Activated naive CD8-positive, alpha-beta T cell treated with anti-CD3 and anti-CD28 coated beads for 36 hours (primary cell): ENCODE results near the gene UGT2A1. TPM values are rescaled to one million over a fixed set of nuclear protein-coding genes. Genes with fewer than 3 reads are reported as not detected.
"Not testable (repeated sequence)": the region's sequence is repeated elsewhere in the genome, so short reads cannot be mapped to it uniquely, and the experiment has no call there.

Source experiments
- DNase-seq: peaks from one replicate; pipeline ENCODE4 v3.0.0; 2021
- H3K27ac Mint-ChIP-seq: one replicate; pipeline ENCODE4 v1.8.0; 2022; ENCODE audit warnings: mild to moderate bottlenecking, moderate library complexity, mixed read lengths
- H3K27me3 Mint-ChIP-seq: one replicate; pipeline ENCODE4 v1.8.0; 2022; ENCODE audit warnings: mild to moderate bottlenecking, mixed read lengths
- H3K36me3 Mint-ChIP-seq: one replicate; pipeline ENCODE4 v1.8.0; 2021; ENCODE audit warnings: mild to moderate bottlenecking, mixed read lengths
- H3K4me1 Mint-ChIP-seq: one replicate; pipeline ENCODE4 v1.8.0; 2021; ENCODE audit warnings: mixed read lengths
- H3K4me3 Mint-ChIP-seq: one replicate; pipeline ENCODE4 v1.8.0; 2022; ENCODE audit warnings: mild to moderate bottlenecking, moderate library complexity, mixed read lengths
- H3K9me3 Mint-ChIP-seq: one replicate; pipeline ENCODE4 v1.8.0; 2022; ENCODE audit warnings: mixed read lengths
- total RNA-seq, 2 experiments: library from RNA; stranded (reverse); gene quantifications; one replicate each; pipeline ENCODE4 v1.2.3, GENCODE V29; 2021

UGT2A1 gene
- not detected for total RNA-seq

DNA sequence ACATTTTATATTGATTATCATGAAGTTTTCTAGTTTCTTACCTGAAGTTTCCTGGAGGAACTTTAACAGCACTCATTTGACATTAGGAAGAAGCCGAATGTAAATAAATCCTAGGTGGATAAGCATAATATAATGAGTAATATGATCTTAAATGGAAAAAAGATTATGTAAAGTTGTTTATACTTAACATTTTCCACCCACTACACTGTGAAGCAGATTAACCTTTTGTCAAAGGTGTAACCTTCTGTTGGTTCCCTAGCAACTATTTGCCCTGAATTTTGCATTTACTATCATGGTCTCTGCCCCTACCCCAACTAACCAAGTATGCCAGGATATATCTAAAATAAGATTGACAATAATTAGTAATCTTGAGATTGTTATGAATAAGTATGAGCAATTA, at the start of gene UGT2A1:
Gene UGT2A1 (minus strand): TSS at position 101 of the 400 bp plus-strand sequence. CDS start 5,603 bp downstream, outside the sequence.
- Mint-ChIP-seq H3K27ac (no peak within 1 kb of the TSS), H3K36me3 (no peaks in the 10 kb centered on the region), H3K4me1 (no peaks in the 10 kb centered on the region), H3K4me3 (no peak within 1 kb of the TSS), H3K9me3 (no peaks in the 10 kb centered on the region), H3K27me3 (no peaks in the 10 kb centered on the region)
- DNase-seq: no peak

DNA sequence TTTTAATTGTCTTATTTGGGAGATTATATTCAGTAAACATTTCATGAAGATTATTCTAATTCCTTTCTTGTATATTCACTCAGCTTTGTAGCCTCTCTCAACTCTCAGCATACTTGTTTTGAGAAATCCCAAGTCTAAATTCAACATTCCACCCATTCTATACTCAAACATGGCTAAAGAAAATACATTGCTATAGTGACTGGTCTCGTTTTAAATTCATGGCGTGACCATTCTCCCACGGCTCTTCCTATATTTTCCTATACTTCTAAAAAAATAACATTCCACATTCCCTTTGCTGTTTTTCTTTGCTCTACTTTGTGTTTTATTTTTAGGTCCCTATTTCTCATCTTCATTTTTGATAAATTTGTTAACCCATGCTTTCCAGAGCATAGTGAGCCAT, 49.2 kb upstream of the UGT2A1 start:
- H3K36me3 Mint-ChIP-seq: no peaks in the 10 kb centered on the region
- no peak overlapping the region for H3K27ac Mint-ChIP-seq
- H3K27me3 Mint-ChIP-seq: no peaks in the 10 kb centered on the region
- peaks cover 15% of the 10 kb centered on the region for H3K9me3 Mint-ChIP-seq
- H3K4me1 Mint-ChIP-seq: no peaks in the 10 kb centered on the region
- H3K4me3 Mint-ChIP-seq: no peak overlapping the region
- no peak for DNase-seq

DNA sequence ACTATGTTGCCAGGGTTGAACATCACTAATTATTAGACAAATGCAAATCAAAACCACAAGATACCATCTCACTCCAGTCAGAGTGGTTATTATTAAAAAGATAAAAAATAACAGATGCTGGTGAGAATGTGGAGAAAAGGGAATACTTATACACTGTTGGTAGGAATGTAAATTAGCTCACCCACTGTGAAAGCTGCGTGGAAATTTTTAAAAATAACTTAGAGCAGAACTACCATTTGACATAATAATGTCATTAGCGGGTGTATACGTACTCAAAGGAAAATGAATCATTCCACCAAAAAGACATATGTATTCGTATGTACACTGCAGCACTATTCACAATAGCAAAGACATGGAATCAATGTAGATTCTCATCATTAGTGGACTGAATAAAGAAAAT, 48.6 kb upstream of the UGT2A1 start:
- Mint-ChIP-seq H3K9me3 (peaks cover 15% of the 10 kb centered on the region), H3K36me3 (no peaks in the 10 kb centered on the region), H3K27ac (no peak overlapping the region), H3K4me3 (no peak overlapping the region), H3K27me3 (no peaks in the 10 kb centered on the region), H3K4me1 (no peaks in the 10 kb centered on the region)
- DNase-seq: no peak

DNA sequence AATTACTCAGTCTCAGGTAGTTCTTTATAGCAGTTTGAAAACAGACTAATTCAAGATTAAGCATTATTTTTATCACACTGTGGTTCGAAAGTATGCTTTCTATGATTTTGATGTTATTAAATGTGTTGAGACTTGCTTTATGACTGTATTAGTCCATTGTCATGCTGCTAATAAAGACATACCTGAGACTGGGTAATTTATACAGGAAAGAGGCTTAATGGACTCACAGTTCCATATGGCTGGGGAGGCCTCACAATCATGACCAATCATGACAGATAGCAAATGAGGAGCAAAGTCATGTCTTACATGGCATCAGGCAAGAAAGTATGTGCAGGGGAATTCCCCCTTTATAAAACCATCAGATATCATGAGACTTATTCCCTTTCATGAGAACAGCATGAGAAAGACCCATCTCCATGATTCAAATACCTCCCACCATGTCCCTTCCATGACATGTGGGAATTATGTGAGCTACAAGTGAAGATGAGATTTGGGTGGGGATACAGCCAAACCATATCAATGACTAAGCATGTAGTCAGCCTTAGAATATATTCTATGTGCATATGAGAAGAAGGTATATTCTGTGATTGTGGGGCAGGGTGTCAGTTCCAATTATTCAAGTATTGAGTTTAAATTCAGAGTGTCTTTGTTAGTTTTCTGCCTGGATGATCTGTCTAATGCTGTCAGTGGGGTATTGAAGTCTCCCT, 44.6 kb upstream of the UGT2A1 start:
- H3K4me1 Mint-ChIP-seq: no peaks in the 10 kb centered on the region

DNA sequence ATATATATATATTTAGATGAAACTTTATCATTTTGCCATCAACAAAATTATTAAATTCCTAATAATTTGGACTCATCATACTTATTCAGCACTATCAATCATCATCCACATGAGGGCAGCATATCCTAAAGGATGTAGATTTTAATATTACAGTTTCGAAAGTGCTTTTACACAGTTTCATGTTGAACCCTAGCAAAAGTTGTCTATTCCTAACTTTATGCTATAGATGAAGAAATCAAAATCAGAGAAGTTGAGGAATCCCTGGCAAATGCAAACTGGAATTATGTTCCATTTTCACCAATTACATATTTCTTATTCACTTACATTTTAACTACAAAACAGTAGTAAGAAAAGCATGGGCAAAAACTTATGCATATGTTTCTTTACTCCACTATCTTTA, 36.6 kb upstream of the UGT2A1 start:
- H3K9me3 Mint-ChIP-seq: peaks cover 3% of the 10 kb centered on the region
- no peak for DNase-seq
- no peak overlapping the region for H3K4me3 Mint-ChIP-seq
- peaks cover 3% of the 10 kb centered on the region for H3K4me1 Mint-ChIP-seq
- no peaks in the 10 kb centered on the region for H3K27me3 Mint-ChIP-seq
- no peaks in the 10 kb centered on the region for H3K36me3 Mint-ChIP-seq
- H3K27ac Mint-ChIP-seq: no peak overlapping the region

More for the DNA sequence above, 44.6 kb upstream of the UGT2A1 start:
- Mint-ChIP-seq H3K4me3 (no peak overlapping the region), H3K27me3 (no peaks in the 10 kb centered on the region), H3K9me3 (peaks cover 20% of the 10 kb centered on the region), H3K36me3 (no peaks in the 10 kb centered on the region), H3K27ac (no peak overlapping the region)
- DNase-seq: no peak

DNA sequence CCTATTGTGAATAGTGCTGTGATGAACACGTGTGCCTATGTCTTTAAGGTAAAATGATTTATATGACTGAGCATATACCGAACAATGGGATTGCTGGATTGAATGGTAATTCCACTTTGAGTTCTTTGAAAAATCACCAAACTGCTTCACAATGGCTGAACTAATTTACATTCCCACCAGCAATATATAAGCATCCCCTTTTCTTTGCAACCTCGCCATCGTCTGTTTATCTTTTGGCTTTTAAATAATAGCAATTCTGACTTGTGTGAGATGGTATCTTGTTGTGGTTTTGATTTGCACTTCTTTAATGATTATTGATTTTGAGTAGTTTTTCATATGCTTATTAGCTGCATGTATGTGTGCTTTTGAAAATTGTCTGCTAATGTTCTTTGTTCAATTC, 31.8 kb upstream of the UGT2A1 start:
- Mint-ChIP-seq H3K9me3 (no peaks in the 10 kb centered on the region), H3K27me3 (no peaks in the 10 kb centered on the region), H3K36me3 (no peaks in the 10 kb centered on the region), H3K27ac (no peak overlapping the region), H3K4me3 (no peak overlapping the region), H3K4me1 (peaks cover 3% of the 10 kb centered on the region)
- DNase-seq: no peak

DNA sequence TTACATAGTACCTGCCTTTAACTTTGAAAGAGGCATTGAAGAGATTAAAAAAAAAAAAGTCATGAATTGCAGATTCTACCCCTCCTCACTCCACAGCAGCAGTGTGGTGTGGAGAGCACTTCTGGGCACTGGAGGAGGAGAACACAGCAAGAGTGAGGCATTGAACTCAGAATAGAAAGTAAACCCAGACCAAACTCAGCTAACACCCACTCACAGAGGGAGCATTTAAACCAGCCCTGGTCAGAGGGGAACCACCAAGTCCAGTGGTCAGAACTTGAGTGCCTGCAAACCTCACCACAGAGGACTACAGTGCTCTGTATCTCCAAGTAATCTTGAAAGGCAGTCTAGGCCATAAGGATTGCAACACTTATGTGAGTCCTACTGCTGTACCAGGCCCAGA, 15.6 kb upstream of the UGT2A1 start:
- H3K4me1 Mint-ChIP-seq: no peaks in the 10 kb centered on the region
- no peak overlapping the region for H3K27ac Mint-ChIP-seq
- H3K4me3 Mint-ChIP-seq: no peak overlapping the region
- H3K36me3 Mint-ChIP-seq: no peaks in the 10 kb centered on the region
- H3K27me3 Mint-ChIP-seq: peaks cover 4% of the 10 kb centered on the region
- H3K9me3 Mint-ChIP-seq: no peaks in the 10 kb centered on the region
- DNase-seq: no peak

DNA sequence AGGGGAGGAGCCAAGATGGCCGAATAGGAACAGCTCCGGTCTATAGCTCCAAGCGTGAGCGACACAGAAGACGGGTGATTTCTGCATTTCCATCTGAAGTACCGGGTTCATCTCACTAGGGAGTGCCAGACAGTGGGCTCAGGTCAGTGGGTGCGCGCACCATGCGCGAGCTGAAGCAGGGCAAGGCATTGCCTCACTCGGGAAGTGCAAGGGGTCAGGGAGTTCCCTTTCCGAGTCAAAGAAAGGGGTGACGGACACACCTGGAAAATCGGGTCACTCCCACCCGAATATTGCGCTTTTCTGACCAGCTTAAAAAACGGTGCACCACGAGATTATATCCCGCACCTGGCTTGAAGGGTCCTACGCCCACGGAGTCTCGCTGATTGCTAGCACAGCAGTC, 11.0 kb upstream of the UGT2A1 start:
- H3K4me3 Mint-ChIP-seq, H3K36me3 Mint-ChIP-seq, DNase-seq, H3K4me1 Mint-ChIP-seq, H3K27ac Mint-ChIP-seq, H3K27me3 Mint-ChIP-seq, H3K9me3 Mint-ChIP-seq: not testable (repeated sequence)

DNA sequence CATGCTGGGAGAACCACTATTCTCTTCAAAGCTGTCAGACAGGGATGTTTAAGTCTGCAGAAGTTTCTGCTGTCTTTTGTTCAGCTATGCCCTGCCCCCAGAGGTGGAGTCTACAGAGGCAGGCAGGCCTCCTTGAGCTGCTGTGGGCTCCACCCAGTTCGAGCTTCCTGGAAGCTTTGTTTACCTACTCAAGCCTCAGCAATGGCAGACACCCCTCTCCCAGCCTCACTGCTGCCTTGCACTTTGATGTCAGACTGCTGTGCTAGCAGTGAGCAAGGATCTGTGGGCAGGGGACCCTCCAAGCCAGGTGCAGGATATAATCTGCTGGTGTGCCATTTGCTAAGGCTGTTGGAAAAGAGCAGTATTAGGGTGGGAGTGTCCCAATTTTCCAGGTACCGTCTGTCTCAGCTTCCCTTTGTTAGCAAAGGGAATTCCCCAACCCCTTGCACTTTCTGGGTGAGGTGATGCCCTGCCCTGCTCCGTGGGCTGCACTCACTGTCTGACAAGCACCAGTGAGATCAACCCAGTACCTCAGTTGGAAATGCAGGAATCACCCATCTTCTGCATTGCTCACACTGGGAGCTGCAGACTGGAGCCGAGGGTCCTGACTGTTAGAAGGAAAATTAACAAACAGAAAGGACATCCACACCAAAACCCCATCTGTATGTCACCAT, 8.2 kb upstream of the UGT2A1 start:
- not testable (repeated sequence) for H3K4me3 Mint-ChIP-seq, H3K4me1 Mint-ChIP-seq, H3K36me3 Mint-ChIP-seq, H3K27me3 Mint-ChIP-seq, H3K9me3 Mint-ChIP-seq, DNase-seq, H3K27ac Mint-ChIP-seq

DNA sequence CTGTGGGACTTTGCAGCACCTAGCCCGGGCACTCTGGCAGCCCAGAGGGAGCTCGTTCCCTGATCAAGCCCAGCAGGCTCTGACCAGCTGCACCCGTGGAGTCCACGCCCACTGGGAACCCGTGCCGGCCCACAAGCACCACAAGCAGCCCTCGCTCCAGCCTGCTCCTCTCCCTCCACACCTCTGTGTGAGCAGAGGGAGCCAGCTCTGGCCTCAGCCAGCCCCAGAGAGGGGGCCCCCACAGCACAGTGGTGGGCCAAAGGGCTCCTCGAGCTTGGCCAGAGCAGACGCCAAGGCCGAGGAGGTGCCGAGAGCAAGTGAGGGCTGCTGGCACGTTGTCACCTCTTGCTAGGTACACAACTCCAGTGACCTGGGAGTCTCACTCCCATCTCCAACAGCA, 5.1 kb upstream of the UGT2A1 start:
- no peak for DNase-seq
- H3K27ac Mint-ChIP-seq: no peak overlapping the region
- H3K4me1 Mint-ChIP-seq: peaks cover 3% of the 10 kb centered on the region
- no peak overlapping the region for H3K4me3 Mint-ChIP-seq
- H3K9me3 Mint-ChIP-seq: peaks cover 5% of the 10 kb centered on the region
- no peaks in the 10 kb centered on the region for H3K27me3 Mint-ChIP-seq
- H3K36me3 Mint-ChIP-seq: peaks cover 1% of the 10 kb centered on the region

DNA sequence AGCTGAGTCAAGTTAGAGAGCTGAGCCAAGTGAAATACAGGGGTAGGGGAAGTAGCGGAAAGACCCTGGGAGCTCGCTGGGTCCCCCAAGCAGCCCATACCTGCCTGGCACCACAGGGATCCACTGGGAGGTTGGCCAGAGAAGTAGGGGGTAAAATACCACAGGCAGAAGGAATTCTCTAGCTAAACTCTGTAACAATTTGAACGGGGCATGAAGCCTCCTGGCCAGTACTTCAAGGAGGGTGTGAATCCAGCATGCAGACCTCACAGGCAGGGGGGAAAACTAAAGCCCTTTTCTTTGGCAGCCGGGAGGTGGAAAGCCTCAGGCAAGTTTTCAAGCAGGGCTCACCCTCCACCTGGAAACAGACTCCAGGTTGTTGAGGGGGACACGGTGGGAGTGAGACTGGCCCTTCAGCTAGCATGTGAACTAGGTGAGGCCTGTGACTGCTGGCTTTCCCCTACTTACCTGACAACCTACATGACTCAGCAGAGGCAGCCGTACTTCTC, 3.7 kb upstream of the UGT2A1 start:
- no peaks in the 10 kb centered on the region for H3K36me3 Mint-ChIP-seq
- no peaks in the 10 kb centered on the region for H3K27me3 Mint-ChIP-seq
- H3K27ac Mint-ChIP-seq: no peak overlapping the region
- DNase-seq: no peak
- H3K4me3 Mint-ChIP-seq: no peak overlapping the region
- peaks cover 3% of the 10 kb centered on the region for H3K4me1 Mint-ChIP-seq
- H3K9me3 Mint-ChIP-seq: no peaks in the 10 kb centered on the region

DNA sequence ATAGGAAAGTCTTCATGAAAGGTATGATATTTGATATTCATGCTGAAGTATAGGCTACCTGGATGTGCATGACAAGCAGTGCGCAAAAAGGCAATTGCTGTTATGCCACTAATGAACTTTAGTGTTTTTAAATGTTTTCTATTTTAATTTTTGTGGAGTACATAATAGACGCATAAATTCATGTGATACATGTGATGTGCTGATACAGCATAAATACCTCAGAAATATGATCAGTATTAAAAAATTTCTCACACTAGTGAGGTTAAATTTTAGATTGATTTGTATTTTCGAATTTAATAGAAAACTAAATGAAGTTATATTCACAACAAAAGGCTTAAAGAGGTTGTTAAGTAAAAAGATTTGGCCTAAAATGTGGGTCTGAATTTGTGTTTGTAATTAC, 2.2 kb downstream of the UGT2A1 start:
- H3K36me3 Mint-ChIP-seq: no peaks in the 10 kb centered on the region
- no peaks in the 10 kb centered on the region for H3K9me3 Mint-ChIP-seq
- H3K4me1 Mint-ChIP-seq: no peaks in the 10 kb centered on the region
- H3K27ac Mint-ChIP-seq: no peak overlapping the region
- no peaks in the 10 kb centered on the region for H3K27me3 Mint-ChIP-seq
- DNase-seq: no peak
- H3K4me3 Mint-ChIP-seq: no peak overlapping the region

DNA sequence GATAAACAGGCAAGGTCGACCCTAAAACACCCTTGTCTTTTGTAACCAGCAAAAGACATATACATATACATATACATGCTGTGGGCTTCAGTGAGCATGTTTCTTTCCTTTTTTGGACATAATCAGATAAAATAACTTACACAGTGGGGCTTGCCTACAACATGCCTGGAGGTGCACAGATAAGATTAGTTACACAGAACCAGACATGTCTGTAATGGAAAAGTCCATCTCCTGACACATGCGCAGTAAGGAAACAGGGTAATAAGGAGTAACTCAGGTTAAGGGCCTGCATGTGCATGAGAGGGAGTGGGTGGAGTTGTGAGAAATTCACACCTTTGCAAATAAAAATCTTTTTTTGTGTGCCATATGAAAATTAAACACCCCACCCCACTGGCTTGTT, 3.4 kb downstream of the UGT2A1 start:
- H3K9me3 Mint-ChIP-seq: no peaks in the 10 kb centered on the region
- H3K27me3 Mint-ChIP-seq: no peaks in the 10 kb centered on the region
- no peak overlapping the region for H3K27ac Mint-ChIP-seq
- H3K4me3 Mint-ChIP-seq: no peak overlapping the region
- H3K36me3 Mint-ChIP-seq: no peaks in the 10 kb centered on the region
- DNase-seq: no peak
- no peaks in the 10 kb centered on the region for H3K4me1 Mint-ChIP-seq

DNA sequence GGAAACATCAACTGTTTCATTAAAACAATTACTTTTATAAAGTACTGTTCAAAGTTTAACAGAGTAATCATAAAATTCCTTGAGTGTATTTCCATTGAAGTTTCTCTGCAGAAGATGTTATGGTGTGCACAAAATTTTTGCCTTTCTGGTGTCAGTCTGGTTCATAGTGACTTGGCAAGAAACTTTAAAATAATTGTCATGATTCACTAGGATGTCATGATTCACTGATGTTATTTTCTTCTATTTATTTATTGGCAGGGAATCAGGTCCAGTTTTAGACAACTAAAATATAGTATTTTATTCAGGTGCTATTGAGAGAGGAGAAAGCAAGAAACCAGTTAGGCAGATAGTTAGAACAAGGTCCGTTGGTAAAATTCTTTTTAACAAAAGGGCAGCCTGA, 3.8 kb downstream of the UGT2A1 start:
- Mint-ChIP-seq H3K36me3 (no peaks in the 10 kb centered on the region), H3K4me3 (no peak overlapping the region), H3K27ac (no peak overlapping the region), H3K27me3 (no peaks in the 10 kb centered on the region), H3K9me3 (no peaks in the 10 kb centered on the region), H3K4me1 (no peaks in the 10 kb centered on the region)
- DNase-seq: no peak

DNA sequence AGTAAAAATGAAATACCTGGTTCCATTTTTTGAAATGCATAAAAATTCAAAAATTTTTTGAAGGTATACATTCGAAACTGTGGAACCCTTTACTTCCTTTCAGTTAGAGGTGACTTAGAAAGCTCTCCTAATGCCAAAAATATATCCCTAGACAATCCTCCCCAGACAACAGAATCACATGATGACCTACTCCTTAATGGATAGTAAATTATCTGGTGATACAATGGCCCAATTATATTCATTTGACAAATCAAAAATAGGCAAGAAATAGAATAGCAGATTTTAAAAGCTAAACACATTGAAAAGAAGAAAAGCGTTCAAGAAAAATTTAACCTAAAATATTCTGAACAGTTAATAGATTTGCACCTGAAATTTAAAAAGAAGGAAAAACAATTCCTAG, 10.1 kb downstream of the UGT2A1 start:
- H3K4me1 Mint-ChIP-seq: no peaks in the 10 kb centered on the region
- no peaks in the 10 kb centered on the region for H3K36me3 Mint-ChIP-seq
- H3K27ac Mint-ChIP-seq: no peak overlapping the region
- no peaks in the 10 kb centered on the region for H3K9me3 Mint-ChIP-seq
- no peaks in the 10 kb centered on the region for H3K27me3 Mint-ChIP-seq
- no peak overlapping the region for H3K4me3 Mint-ChIP-seq
- DNase-seq: no peak

DNA sequence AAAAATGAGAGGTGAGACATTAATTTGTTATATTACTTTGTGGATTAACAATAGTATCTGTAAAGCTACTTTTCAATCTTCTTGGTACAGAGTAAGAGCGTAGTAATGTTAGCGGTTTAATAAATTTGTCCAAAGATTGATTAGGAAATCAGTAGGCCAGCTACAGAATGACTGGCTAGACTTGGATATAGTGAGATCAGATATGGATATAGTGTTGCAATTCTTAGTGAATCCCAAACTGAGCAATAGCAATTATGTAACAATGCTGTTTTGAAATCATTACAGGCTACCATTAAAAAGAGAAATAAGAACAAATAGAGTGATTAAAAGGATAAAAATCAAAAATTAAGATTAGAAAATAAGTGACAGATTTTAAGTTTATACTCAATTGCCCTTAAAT, 12.8 kb downstream of the UGT2A1 start:
- no peaks in the 10 kb centered on the region for H3K4me1 Mint-ChIP-seq
- H3K9me3 Mint-ChIP-seq: no peaks in the 10 kb centered on the region
- no peaks in the 10 kb centered on the region for H3K36me3 Mint-ChIP-seq
- H3K27me3 Mint-ChIP-seq: no peaks in the 10 kb centered on the region
- H3K4me3 Mint-ChIP-seq: no peak overlapping the region
- no peak overlapping the region for H3K27ac Mint-ChIP-seq
- no peak for DNase-seq
